A549 treated with ZK216348 at 1 μM for 4 hours (cell line): ENCODE results near the gene ZCCHC10. TPM values are rescaled to one million over a fixed set of nuclear protein-coding genes. Genes with fewer than 3 reads are reported as not detected.

Experiments
- total RNA-seq: library from RNA; stranded (reverse); fragments of 200-300 nt; extraction: Qiagen RNA extraction; gene quantifications from 5 replicates; pipeline ENCODE4 v1.2.3, GENCODE V29; 2022; ENCODE audit warnings: low read depth

The ZCCHC10 gene
- total RNA-seq = 24.6 to 39.4 TPM (median 29.0 TPM) in 5 replicates

DNA sequence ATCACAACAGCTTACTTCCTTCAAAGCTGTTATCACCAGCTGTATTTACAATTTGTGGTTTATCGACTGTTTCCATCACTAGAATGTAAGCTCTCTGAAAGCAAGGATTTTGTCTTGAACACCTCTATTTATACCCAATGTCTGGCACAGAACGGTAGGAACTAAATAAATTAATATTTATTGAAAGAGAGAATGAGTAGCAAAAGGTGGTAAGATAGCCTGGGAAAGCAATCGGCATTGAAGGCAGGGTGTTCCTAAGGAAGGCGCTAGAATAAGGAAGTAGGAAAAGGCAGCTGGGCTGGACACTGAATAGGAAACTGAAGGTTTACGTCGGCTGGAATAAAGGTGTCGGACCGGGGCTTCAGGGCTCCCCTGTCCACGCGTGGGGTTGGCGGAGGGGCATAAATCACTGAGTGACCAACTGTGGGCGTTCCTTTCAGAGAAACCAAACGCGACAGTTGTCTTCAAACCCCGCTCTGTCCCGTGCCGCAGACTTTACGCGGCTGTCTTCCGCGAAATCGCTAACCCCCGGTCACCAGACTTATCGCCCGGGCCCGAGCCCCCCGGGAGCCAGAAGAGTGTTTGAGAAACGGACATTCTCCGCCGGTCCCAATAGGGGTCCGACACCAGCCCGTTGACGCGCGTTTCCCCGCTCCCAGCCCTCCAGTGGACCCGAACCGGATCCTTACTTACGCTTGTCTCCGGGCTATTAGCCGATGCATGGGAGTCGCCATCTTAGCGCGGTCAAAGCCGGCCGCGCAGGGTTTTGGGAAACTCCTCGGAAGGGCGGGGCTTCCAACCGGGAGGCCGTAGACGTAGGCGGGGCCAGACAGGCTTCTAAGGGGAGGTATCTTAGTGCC is at the start of gene ZCCHC10:
Gene ZCCHC10 (minus strand): TSS at position 746 of the 860 bp plus-strand sequence. CDS start 12 bp downstream, at position 734.

DNA sequence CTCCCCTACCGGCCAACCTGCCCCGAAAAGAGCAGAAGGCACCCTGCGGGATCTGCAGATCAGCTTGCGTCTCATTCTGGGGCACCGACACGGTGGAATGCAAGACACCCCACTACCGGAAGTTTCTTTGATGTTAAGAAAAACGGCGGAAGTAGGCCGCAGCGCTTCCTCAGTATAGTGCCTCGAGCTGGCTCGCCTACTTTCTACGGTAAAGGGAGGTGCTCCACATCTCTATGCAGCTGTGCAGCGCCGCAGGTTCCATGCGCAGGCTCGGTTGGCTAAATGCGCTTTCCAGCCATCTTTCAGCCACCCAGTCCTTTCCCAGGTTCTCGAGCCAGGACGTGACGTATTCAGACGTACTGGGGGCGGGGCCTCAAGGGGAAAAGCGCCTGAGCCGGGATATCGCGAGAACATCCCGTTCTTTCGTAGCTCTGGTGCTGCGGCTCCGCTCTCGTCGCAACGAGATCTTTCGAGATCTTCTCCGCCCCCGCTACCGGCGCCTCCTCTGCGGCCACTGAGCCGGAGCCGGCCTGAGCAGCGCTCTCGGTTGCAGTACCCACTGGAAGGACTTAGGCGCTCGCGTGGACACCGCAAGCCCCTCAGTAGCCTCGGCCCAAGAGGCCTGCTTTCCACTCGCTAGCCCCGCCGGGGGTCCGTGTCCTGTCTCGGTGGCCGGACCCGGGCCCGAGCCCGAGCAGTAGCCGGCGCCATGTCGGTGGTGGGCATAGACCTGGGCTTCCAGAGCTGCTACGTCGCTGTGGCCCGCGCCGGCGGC is 25.4 kb upstream of the ZCCHC10 start, which contains the start of gene HSPA4:
Gene HSPA4 (plus strand): TSS at position 472 of the 775 bp plus-strand sequence. CDS start 238 bp downstream, at position 710.

DNA sequence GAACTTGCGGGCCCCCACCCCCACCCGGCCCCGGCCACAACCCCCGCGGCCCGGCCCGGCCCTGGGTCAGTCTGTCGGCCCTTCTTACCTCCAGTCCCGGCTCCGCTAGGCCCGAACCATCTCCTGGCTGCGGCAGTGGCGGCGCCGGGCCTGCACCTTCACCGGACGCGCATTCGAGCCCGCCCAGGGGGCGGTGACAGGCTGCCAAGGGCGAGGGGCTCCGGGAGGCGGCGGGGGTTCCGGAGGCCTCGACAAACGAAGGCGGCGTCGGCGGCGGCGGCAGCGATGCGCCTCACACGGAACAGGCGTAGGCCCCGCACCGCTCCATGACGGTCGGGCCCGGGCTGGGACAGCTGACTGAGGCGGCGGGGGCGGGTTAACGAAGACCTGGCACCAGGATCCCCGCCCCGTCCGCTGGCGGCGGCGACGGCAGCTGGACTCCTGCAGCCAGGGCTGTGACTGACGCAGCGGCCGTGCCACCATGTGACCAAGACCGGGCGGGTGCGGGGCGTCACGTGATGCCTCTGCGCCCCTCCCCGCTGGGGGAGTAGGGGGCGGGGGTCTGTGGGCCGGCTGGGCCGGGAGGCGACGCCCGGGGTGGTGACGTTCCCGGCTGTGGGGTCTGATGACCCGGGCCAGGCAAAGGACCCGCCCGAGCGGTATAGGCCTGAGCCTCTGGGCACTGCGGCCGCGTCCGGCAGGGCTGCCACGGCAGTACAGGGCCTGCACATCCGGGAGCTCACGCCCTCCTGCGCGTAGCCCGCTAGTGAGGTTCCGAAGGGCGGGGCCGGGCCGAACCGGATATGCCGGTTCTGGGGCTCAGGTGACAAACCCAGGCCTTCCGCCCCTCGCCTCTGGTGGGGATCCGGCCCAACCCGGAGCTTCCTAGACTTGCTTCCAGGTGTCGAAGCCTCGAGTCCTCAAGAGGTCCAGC is 62.9 kb downstream of the ZCCHC10 start, which contains the start of gene AFF4:
Gene AFF4 (minus strand): TSS at position 464 of the 934 bp plus-strand sequence. CDS start 26,445 bp downstream, outside the sequence.

Other genes with a start within 250 kb of the ZCCHC10 start
- 16.5 to 23.3 TPM (median 20.8 TPM) in 5 replicates for gene SEPTIN8, start 249.3 kb downstream of the ZCCHC10 start, total RNA-seq
- gene SOWAHA, start 213.2 kb downstream of the ZCCHC10 start, total RNA-seq = 0.06 to 0.12 TPM (median 0.11 TPM) in 5 replicates
- 7.2 to 12.9 TPM (median 9.8 TPM) in 5 replicates for gene SHROOM1, start 195.9 kb downstream of the ZCCHC10 start, total RNA-seq
- gene GDF9, start 160.1 kb downstream of the ZCCHC10 start, total RNA-seq = 0.17 to 0.28 TPM (median 0.23 TPM) in 3 of 5 replicates, not detected in the others
- 410 to 521 TPM (median 479 TPM) in 5 replicates for gene UQCRQ, start 159.9 kb downstream of the ZCCHC10 start, total RNA-seq
- 0.58 to 1.4 TPM (median 1.0 TPM) in 5 replicates for gene LEAP2, start 152.9 kb downstream of the ZCCHC10 start, total RNA-seq
- 10.6 to 30.7 TPM (median 22.5 TPM) in 5 replicates for gene AFF4, start 62.9 kb downstream of the ZCCHC10 start, total RNA-seq
- gene HSPA4, start 25.5 kb upstream of the ZCCHC10 start, total RNA-seq = 172 to 250 TPM (median 179 TPM) in 5 replicates